Hematopoietic multipotent progenitor cell (in vitro differentiated cells): ENCODE data around the gene CUL4A. TPM values are rescaled to one million over a fixed set of nuclear protein-coding genes. Genes with fewer than 3 reads are reported as not detected.

ENCODE experiments used
- DNase-seq, 3 donors: peaks; one replicate each; pipeline ENCODE4 v3.0.0-alpha.2; 2011 to 2015; ENCODE audit warnings: low read depth in 2 of 3, low spot score in 2 of 3
- total RNA-seq: library from RNA; depleted of rRNA; stranded (reverse); fragments of >200 nt; gene quantifications from one replicate; pipeline ENCODE4 v1.2.3, GENCODE V29; 2012

Gene CUL4A
- total RNA-seq, 1 donor: 93.4 TPM

- no peak for DNase-seq
Measured at GRCh38 chr13:113178896-113179167, 30.6 kb upstream of the CUL4A start.

DNA sequence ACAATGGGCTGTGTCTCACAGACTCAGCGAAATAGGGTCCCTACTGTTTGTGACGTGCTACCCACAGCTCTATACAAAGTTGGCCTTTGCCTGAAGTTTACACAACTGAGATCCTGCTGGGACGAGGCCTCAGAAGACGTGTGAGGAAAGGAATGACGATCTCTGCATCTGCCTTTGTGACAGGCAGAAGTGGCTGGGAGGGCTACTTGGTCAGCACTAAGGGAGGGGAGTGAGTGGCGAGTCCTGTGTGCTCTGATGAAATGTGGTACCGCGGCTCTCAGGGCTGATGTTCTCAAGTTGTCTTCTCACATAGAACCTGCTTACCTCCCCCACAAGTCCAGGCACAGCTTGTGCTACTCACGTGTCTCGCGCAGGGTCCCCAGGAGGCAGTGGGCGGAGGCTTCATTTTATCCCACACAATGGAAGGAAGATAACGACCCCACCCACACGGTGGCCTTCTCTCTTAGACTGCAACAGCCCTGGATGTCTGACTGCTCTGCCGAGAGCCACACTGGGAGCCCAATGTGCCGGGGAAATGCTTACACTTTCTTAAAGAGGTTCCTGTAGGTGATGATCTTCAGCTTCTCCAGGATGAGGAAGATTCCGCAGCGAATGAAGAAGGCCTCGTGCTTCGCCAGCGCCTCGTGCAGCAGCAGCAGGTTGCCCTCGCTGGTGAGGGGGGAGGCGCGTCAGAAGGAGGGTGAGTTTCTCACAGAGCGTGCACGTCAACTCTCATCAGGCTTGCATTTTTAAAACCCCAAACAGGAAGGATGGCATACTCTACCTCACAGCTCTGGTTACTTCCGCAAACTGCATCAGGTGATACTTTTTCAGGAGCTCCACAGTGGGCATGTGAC is 29.8 kb upstream of the CUL4A start:
- no peak for DNase-seq

- DNase-seq: no peak
Measured at GRCh38 chr13:113182046-113182445, 27.4 kb upstream of the CUL4A start.

GRCh38 chr13:113183450-113184129 is 25.8 kb upstream of the CUL4A start:
- no peak for DNase-seq

DNA sequence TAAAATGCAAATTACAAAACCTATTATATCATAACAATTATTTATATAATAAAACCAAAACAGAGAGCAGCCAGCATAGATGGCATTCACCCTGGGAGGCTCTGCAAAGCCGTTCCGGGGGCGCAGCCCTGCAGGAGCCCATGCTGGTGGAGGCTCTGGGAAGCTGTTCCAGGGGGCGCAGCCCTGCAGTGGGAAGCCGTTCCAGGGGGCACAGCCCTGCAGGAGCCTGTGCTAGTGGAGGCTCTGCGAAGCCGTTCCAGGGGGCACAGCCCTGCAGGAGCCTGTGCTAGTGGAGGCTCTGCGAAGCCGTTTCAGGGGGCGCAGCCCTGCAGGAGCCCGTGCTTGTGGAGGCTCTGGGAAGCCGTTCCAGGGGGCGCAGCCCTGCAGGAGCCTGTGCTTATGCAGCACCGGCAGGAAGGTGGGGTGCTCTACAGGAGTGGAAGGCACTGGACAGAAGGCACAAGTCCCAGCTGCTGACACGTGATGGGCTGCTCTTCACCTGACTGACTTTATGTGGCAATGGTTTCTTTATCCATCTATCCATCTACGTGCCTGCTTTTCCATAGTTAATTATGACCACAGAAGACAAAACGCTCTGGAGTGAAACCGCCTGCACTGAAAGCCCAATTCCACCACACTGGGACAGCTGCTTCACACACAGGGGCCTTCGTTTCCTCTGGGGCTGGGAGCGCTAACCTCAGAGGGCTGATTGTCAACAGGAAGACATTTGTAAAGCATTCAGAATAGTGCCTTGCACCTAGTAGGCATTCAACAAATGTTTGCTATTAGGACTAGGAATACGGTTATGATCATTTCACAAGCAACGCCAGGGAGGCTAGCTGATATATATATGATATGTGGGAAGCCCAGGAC is 24.6 kb upstream of the CUL4A start:
- DNase-seq: peak in 1 of 3 donors; percentile 10

DNA sequence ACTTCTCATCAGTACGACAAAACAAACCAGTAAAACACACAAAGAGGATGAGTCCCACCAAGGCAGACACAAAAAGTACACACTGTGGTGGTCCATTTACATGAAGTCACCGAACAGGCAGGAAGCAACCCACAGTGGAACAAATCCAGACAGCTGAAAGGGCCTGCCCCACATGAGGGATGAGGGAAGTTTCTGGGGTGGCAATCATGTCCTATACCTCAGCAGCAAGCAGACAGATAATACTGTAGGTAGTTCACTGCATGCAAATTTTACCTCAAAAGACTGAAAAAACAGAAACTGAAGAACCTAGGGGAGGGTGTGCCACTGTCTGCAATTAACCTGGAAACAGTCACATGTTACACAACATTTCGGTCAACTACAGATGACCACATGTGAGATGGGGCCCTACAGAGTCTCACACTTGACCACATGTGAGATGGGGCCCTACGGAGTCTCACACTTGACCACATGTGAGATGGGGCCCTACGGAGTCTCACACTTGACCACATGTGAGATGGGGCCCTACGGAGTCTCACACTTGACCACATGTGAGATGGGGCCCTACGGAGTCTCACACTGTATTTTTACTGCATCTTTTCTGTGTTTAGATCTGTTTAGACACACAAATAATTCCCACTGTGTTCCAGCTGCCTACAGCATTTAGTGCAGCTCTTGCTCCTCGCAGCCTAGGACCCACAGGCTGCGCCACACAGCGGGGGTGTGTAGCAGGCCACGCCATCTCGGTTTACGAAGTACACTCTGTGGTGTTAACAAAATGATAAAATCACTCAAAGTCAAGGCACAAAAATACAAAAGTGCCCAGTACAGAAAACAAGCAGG is 23.1 kb upstream of the CUL4A start:
- no peak for DNase-seq

- no peak for DNase-seq
Measured at GRCh38 chr13:113187263-113187669, 22.1 kb upstream of the CUL4A start.

DNA sequence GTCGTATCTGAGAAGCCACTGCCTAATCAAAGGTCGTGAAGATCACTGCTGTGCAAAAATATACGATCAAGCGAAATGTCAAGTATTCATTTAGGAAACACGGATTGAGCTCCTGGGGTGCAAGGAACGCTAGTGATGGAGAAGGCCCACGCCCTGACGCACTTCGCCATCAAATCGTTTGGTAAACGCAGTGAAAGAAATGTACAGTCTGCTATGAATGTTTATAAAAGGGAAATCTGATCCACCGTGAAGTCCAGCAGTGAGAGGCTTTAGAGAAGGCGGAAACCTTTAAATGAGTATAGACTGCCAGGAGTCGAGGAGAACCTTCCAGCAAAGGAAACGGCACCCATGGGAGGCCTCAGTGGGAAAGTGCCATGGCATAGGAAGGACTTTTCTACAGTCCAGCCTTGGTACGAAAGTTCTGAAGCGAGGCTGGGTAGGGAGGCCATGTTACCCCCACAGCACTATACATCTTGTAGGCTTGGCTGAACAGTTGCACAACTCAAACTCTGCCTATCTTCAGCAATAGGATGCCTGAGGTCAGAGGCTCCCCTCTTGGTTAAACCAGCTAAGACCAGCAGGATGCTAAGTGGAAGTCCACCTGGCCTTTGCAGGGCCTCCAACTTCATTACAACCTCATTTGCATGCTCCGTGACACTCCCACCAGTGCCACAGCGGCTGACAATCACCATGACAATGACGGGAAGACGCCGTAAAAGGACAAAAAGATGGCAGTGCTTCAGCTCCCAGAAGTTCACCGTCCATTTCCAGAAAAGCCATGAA is 21.3 kb upstream of the CUL4A start:
- DNase-seq: no peak

DNA sequence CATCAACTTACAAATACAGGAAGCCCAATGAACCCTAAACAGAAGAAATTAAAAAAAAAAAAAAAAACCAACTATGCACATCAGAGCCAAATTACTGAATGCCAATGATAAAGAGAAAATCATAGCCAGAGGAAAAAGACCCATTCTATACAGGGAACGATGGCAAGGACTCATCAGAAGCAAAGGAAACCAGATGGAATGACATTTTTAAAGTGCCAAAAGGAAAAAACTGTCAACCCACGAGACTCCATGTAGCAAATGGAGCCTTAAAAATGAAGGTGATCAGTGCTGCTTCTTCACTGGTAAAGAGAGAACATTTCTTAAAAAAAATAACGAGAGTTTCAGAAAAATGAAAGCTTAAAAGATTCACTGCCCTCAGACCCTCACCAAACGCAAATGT is 19.2 kb upstream of the CUL4A start:
- DNase-seq: no peak

DNA sequence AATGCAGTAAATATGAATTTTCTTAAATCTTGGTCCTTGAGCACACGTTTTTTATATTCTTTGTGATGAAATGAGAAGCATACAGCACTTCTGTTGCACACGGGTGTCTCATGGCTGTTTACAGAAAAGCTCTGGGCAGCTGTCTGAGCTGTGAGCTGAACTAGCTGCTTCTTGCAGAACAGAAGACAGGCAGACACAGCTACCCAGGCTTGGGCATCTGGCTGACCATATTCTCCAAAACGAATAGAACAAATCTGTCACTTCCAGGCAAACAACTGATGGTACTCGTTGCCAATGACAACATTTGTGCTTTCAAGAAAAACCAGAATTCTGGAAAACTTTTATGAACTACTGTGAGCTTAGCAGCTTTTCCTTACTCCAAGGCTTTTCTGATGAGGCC is 17.1 kb upstream of the CUL4A start:
- no peak for DNase-seq

DNA sequence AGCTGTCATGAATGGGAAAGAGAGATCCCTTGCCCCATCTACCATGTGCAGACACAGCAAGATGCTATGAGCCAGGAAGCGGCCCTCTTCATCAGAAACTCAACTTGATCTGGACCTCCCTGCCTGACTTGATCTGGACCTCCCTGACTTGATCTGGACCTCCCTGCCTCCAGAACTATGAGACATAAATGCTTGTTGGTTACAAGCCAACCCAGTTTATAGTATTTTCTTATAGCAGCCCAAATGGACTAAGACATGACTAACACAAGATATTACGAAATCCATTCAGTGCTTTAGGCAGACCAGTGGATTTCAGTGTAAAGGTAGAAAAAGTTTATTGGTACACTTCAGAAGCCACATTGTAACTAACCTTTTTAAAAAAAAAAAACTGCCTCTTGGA is 16.5 kb upstream of the CUL4A start:
- DNase-seq: no peak

DNA sequence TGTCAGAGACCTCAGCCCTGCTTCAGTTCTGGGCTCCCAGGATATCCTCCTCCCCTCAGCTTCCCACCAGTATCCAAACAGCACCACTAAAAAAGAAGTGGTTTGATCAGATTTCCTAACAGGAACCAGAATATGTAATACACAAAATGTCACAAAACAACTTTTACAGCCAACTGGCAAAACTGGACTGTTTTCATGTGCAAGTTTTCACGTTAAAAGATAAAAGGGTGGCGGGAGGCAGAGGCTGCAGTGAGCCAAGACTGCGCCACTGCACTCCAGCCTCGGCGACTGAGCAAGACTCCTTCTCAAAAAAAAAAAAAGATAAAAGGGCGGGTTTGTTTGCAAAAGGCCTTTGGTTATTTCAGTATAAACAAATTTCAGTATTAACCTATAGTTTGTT is 14.1 kb upstream of the CUL4A start:
- DNase-seq: no peak

GRCh38 chr13:113196970-113197737 is 12.3 kb upstream of the CUL4A start:
- DNase-seq: no peak

DNA sequence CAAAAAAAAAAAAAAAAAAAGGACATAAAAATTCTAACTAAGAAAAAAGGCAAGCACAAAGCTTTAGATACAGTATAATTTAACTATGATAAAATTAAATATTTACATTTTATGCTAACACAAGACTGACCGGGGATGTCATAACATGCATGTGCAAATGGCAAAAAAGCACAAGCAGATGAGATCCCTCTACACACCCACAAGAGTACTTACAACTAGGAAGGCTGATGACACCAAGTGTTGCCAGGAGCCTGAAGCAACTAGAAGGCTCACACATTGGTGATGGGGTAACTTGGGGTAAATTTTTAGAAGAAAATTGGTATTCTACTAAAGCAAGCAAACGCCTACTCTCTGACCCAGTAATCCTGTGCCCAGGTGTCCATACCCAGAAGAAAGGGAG is 7.6 kb upstream of the CUL4A start:
- DNase-seq: no peak

DNA sequence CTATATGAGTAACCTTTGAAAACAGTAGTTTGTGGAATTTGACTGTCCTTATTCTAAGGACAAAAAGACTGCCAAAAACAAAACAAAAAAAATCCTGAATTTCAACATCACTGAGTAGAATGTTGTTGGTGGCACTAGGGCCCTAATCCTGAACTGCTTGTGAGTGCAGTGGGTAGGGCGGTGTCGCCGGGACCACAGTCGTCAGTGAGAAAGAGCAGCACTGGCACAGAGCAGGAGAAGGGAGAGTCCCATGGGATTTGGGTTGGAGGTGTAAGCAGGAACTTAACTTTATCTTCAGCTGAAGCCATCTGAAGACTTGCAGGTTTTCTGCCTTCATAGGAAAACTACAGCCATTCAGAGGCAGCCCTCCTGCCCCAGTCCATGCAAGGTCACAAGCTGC is 6.5 kb upstream of the CUL4A start:
- no peak for DNase-seq

DNA sequence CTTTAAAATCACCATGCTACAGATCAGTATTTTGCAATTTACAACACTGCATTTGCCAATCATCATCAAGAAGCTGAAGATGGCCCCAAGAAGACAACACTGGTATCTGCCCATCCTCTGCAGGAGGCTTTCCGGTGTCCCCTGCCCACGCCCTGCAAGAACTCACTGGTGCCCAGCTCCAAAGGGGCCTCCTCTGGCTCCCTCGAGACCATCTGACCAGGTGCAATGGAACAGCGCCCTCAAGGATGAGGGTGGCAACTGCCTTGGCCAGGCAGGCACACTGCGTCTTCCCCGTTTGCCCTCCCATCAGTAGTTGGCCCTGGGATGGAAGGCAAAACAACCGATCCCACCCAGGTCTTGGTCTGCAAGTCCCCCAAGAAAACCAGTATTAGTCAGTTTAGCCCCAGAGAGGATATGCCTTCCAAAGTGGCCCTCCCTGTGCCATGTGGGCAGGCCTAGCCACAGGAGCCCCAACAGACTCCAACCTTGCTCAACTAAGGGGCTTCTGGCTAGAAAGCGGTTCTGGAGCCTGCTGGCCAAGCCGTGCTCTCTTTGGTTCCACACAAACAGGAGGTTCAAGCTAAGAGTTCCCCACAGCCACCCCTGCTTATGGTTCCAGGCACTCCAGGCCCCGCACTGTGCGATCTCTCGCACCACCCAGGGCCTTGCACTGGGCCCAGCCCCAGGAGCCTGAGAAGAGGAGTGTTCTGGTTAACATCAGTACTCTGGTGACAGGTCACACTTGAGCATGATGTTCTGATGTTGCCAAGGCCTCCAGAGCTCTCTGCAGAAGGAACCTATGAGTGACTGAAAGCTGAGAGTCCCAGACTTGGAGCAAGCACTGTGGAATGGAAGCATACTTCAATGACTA is 5.7 kb upstream of the CUL4A start:
- no peak for DNase-seq

DNA sequence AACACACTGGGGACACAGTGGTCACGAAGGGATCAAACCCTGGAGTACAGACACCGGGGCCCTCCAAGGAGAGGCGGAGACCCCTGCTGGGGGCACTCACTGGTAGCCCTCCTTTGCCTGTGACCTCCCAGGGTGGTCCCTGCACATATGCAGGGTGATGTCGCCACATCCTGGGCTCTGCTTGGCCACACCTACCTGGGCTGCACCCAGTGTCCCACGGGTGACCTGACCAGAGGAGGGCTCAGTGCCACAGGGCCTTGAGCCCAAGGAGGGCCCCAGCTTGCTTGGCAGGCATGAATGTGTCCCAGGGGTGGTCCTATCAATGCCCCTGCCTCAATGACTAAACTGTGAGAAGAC is 5.1 kb upstream of the CUL4A start:
- no peak for DNase-seq

GRCh38 chr13:113205428-113205931 is 3.9 kb upstream of the CUL4A start:
- DNase-seq: peak in 1 of 3 donors; percentile 58
